ENCODE results near the gene RCVRN.

RCVRN gene

GRCh38 chr17:9905078-9905415 lies at the start of gene RCVRN:
TSS of gene RCVRN (minus strand) at chr17:9905271. CDS start at chr17:9905180, 91 bp downstream.
- no peak for DNase-seq (ENCODE audit: low read depth, low spot score)

GRCh38 chr17:9953492-9953891 lies 48.4 kb upstream of the RCVRN start:
- no peak for DNase-seq (ENCODE audit: low read depth, low spot score)

- no peak for DNase-seq (ENCODE audit: low read depth, low spot score)
Measured at GRCh38 chr17:9951803-9952202, 46.7 kb upstream of the RCVRN start.

GRCh38 chr17:9948928-9949327 lies 43.9 kb upstream of the RCVRN start:
- no peak for DNase-seq (ENCODE audit: low read depth, low spot score)

- DNase-seq (ENCODE audit: low read depth, low spot score), result no peak
Measured at GRCh38 chr17:9944704-9945103, 39.6 kb upstream of the RCVRN start.

GRCh38 chr17:9943343-9943742 lies 38.3 kb upstream of the RCVRN start:
- no peak for DNase-seq (ENCODE audit: low read depth, low spot score)

GRCh38 chr17:9942885-9943284 lies 37.8 kb upstream of the RCVRN start:
- DNase-seq (ENCODE audit: low read depth, low spot score), result no peak

- DNase-seq (ENCODE audit: low read depth, low spot score), result no peak
Measured at GRCh38 chr17:9941305-9941704, 36.2 kb upstream of the RCVRN start.

GRCh38 chr17:9940841-9941240 lies 35.8 kb upstream of the RCVRN start:
- no peak for DNase-seq (ENCODE audit: low read depth, low spot score)

GRCh38 chr17:9938764-9939163 lies 33.7 kb upstream of the RCVRN start:
- DNase-seq (ENCODE audit: low read depth, low spot score), result no peak

- no peak for DNase-seq (ENCODE audit: low read depth, low spot score)
Measured at GRCh38 chr17:9937901-9938300, 32.8 kb upstream of the RCVRN start.

GRCh38 chr17:9937241-9937761 lies 32.2 kb upstream of the RCVRN start:
- no peak for DNase-seq (ENCODE audit: low read depth, low spot score)

GRCh38 chr17:9936095-9936494 lies 31.0 kb upstream of the RCVRN start:
- DNase-seq (ENCODE audit: low read depth, low spot score), result no peak

- no peak for DNase-seq (ENCODE audit: low read depth, low spot score)
Measured at GRCh38 chr17:9935408-9935807, 30.3 kb upstream of the RCVRN start.

- no peak for DNase-seq (ENCODE audit: low read depth, low spot score)
Measured at GRCh38 chr17:9934331-9934730, 29.3 kb upstream of the RCVRN start.

- no peak for DNase-seq (ENCODE audit: low read depth, low spot score)
Measured at GRCh38 chr17:9932491-9932890, 27.4 kb upstream of the RCVRN start.

GRCh38 chr17:9931144-9931741 lies 26.2 kb upstream of the RCVRN start:
- no peak for DNase-seq (ENCODE audit: low read depth, low spot score)

GRCh38 chr17:9929871-9930270 lies 24.8 kb upstream of the RCVRN start:
- DNase-seq (ENCODE audit: low read depth, low spot score), result no peak

GRCh38 chr17:9928601-9929333 lies 23.7 kb upstream of the RCVRN start:
- DNase-seq (ENCODE audit: low read depth, low spot score), result no peak

GRCh38 chr17:9926150-9926804 lies 21.2 kb upstream of the RCVRN start:
- no peak for DNase-seq (ENCODE audit: low read depth, low spot score)

GRCh38 chr17:9925457-9925856 lies 20.4 kb upstream of the RCVRN start:
- no peak for DNase-seq (ENCODE audit: low read depth, low spot score)

GRCh38 chr17:9924735-9925191 lies 19.7 kb upstream of the RCVRN start:
- no peak for DNase-seq (ENCODE audit: low read depth, low spot score)

Data from activated CD4-positive, CD25-positive, alpha-beta regulatory T cell treated with anti-CD3 and anti-CD28 coated beads, Interleukin-2, amount 50 U/mL, for 16 hours (primary cell).